ENCODE results near the gene RASSF3.

GRCh38 chr12:64658892-64659481 lies 48.7 kb downstream of the RASSF3 start:
- TF ChIP-seq CTCF (conservative IDR thresholded peaks at IDR 0.05; ENCODE audit: low read depth in 2 of 2) (no peak), REST (IDR thresholded peaks at IDR 0.05; ENCODE audit: unreplicated experiment) (no peak), EZH2 (IDR thresholded peaks at IDR 0.05; ENCODE audit: low read depth, unreplicated experiment) (no peak), POLR2AphosphoS5 (IDR thresholded peaks at IDR 0.05; ENCODE audit: low read depth) (no peak), CREB1 (CRISPR knock-in tag; IDR thresholded peaks at IDR 0.05; ENCODE audit: low read depth) (no peak), EZH2phosphoT487 (IDR thresholded peaks at IDR 0.05; ENCODE audit: unreplicated experiment) (no peak), STAT1 (IDR thresholded peaks at IDR 0.05; ENCODE audit: unreplicated experiment) (no peak), JUNB (IDR thresholded peaks at IDR 0.05; ENCODE audit: unreplicated experiment) (no peak), ZNF462 (CRISPR knock-in tag; IDR thresholded peaks at IDR 0.05) (no peak), NANOG (IDR thresholded peaks at IDR 0.05; ENCODE audit: borderline replicate concordance) (no peak), ETS1 (IDR thresholded peaks at IDR 0.05) (no peak)
